ENCODE data around the gene PARD3.

DNA sequence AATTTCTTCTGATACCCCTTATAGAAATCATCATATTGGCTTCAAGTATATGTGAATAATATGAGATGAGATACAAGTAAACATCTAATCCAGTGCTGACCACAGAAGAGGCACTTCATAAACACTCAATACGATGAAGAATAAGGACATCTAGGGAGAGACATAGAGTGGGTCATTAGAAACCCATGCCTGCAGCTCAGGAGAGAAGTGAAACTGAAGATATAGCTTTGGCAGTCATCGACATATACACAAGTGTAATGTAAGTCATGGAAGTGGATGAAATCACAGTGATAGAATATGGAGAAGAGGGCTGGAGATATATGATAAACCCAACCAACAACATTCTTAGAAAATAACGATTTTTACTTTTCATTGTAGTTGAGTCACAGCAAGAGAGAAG lies 665.0 kb downstream of the PARD3 start:
- no peak for TF ChIP-seq POLR2A (IDR thresholded peaks at IDR 0.05)
- TF ChIP-seq CTCF (IDR thresholded peaks at IDR 0.05): no peak
